AG04449 (cell line): Measurements from ENCODE around the gene HIBCH.

Experiments used
- CTCF ChIA-PET: fragments of 350-600 bp; formaldehyde crosslinking; extraction: SDS; loops from one replicate; lab custom pipeline; 2021; ENCODE audit warnings: antibody characterized with exemption; lab: Yijun Ruan, JAX
- POLR2A ChIA-PET: fragments of 400-600, 350-600 bp; formaldehyde crosslinking; extraction: SDS; loops from one replicate; lab custom pipeline; 2020; ENCODE audit warnings: antibody characterized with exemption, inconsistent platforms; lab: Yijun Ruan, JAX
- DNase-seq: peaks from one replicate; pipeline ENCODE4 v3.0.0-alpha.2; 2010; ENCODE audit warnings: low read depth, low spot score
- H3K4me3 ChIP-seq: 2 replicates; pipeline ENCODE4 v1.5.1; 2011; ENCODE audit warnings: low read depth, mild to moderate bottlenecking, control low read depth, low read length
- CTCF ChIP-seq: IDR thresholded peaks from one replicate; pipeline ENCODE4 v1.5.1; 2011; ENCODE audit warnings: mild to moderate bottlenecking, moderate library complexity, low read length, control low read depth, inconsistent platforms; ENCODE audit not compliant: insufficient read depth; ENCODE audit errors: missing control alignments

The HIBCH gene, protein sequence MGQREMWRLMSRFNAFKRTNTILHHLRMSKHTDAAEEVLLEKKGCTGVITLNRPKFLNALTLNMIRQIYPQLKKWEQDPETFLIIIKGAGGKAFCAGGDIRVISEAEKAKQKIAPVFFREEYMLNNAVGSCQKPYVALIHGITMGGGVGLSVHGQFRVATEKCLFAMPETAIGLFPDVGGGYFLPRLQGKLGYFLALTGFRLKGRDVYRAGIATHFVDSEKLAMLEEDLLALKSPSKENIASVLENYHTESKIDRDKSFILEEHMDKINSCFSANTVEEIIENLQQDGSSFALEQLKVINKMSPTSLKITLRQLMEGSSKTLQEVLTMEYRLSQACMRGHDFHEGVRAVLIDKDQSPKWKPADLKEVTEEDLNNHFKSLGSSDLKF

GRCh38 chr2:190319555-190320498 is at the start of gene HIBCH:
Gene HIBCH (minus strand): TSS chr2:190319826. CDS start chr2:190319750, 76 bp downstream.
- ChIA-PET POLR2A (interaction anchor here (0.6 kb wide), 1 partner anchor 27 kb away, joined by 3 read pairs; no protein-coding TSS in a partner anchor), CTCF (interaction anchor here (0.7 to 3.6 kb wide), 22 partner anchors 8 to 557 kb away, joined by 3 to 28 read pairs (median 4); partner anchors contain the start of genes INPP1 and OSGEPL1)
- peak within 1 kb of the TSS; percentile 78 for H3K4me3 ChIP-seq
- DNase-seq = peak; percentile 86
- peak; percentile 91 for TF ChIP-seq CTCF

DNA sequence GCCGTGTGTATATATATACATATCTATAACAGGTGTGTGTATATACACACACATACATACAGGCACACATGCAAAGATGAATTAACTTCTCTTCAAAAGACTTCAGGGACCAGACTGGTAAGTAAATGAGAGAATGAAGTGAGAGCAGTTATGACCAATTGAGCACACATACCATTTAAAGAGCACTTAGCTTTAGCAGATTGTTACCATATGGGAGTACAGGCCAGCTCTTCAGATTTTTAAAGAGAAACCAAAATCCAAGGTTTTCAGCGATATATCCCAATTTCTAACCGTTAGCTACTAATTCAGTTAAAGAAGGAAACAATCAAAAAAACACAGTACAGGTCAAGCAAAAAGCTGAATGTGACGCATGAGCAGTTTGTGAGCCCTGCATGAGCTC is 47.5 kb upstream of the HIBCH start:
- no peak overlapping the region for H3K4me3 ChIP-seq
- DNase-seq = no peak
- CTCF ChIA-PET = interaction anchor here (1.0 to 1.5 kb wide), 2 partner anchors 22 to 23 kb away, joined by 3 read pairs; no protein-coding TSS in a partner anchor
- POLR2A ChIA-PET = interaction anchor here (1.4 kb wide), 1 partner anchor 23 kb away, joined by 3 read pairs; no protein-coding TSS in a partner anchor
- TF ChIP-seq CTCF = no peak

DNA sequence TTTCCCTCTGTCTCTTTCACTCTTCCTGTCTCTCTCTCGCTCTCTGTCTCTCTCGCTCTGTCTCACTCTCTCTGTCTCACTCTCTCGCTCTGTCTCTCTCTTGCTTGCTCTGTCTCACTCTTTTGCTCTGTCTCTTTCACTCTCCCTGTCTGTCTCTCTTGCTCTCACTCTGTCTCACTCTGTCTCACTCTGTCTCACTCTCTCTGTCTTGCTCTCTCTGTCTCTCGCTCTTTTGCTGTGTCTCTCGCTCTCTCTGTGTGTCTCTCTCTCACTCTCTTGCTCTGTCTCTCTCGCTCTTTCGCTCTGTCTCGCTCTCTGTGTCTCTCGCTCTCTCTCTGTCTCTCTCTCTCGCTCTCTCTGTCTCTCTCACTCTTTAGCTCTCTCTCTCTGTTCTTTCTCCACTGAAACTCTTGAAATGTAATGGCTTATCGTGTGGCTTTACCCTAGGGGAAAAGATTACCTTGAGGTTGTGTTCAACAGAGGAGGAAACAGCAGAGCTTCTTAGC is 46.7 kb upstream of the HIBCH start:
- no peak for DNase-seq
- ChIA-PET POLR2A (no interaction called here), CTCF (no interaction called here)
- TF ChIP-seq CTCF = no peak
- H3K4me3 ChIP-seq = no peak overlapping the region

GRCh38 chr2:190365499-190366204 is 46.0 kb upstream of the HIBCH start:
- ChIA-PET CTCF (interaction anchor here (1.1 to 1.6 kb wide), 2 partner anchors 11 to 27 kb away, joined by 3 read pairs; no protein-coding TSS in a partner anchor), POLR2A (no interaction called here)
- H3K4me3 ChIP-seq = no peak overlapping the region
- TF ChIP-seq CTCF = no peak
- DNase-seq = no peak

- DNase-seq = no peak
- no peak overlapping the region for H3K4me3 ChIP-seq
- POLR2A ChIA-PET = no interaction called here
- no peak for TF ChIP-seq CTCF
- CTCF ChIA-PET = interaction anchor here (1.2 kb wide), 1 partner anchor 9 kb away, joined by 3 read pairs; no protein-coding TSS in a partner anchor
These were observed 43.3 kb upstream of the HIBCH start for GRCh38 chr2:190362894-190363293.
